ENCODE data around the gene PANX1.

- no peak for TF ChIP-seq CTCF (conservative IDR thresholded peaks at IDR 0.05)
- TF ChIP-seq ZFX (IDR thresholded peaks at IDR 0.05) = no peak
Measured at GRCh38 chr11:94139416-94139815, 10.8 kb downstream of the PANX1 start.
